GM12878 (cell line): ENCODE data around the gene IL17RB. TPM values are rescaled to one million over a fixed set of nuclear protein-coding genes. Genes with fewer than 3 reads are reported as not detected.

Source experiments
- ATAC-seq: fragments of 200-7000 bp; cut with Tn5 transposase; 3 replicates; pipeline ENCODE4 v1.9.1; 2020; ENCODE audit warnings: mild to moderate bottlenecking, moderate library complexity
- BruUV-seq: library from RNA; stranded (reverse); fragments of 400-500 nt; replicated peaks from 2 replicates; lab custom pipeline; 2021; lab: Mats Ljungman, UMichigan
- CTCF ChIA-PET: fragments of 300-600 bp; sonication (Branson Sonifier 250); formaldehyde crosslinking; extraction: SDS; loops from one replicate; lab custom pipeline; 2021; ENCODE audit warnings: inconsistent platforms; lab: Yijun Ruan, JAX
- POLR2A ChIA-PET: fragments of 350-600 bp; formaldehyde crosslinking; extraction: SDS; loops from one replicate; lab custom pipeline; 2021; ENCODE audit warnings: inconsistent platforms; lab: Charles Lee
- RAD21 ChIA-PET: fragments of 300-600 bp; sonication (Branson Sonifier 250); formaldehyde crosslinking; loops from one replicate; lab custom pipeline; 2023; ENCODE audit warnings: antibody characterized with exemption; ENCODE audit not compliant: unreplicated experiment; lab: Charles Lee
- SMC1A ChIA-PET: fragments of 300-600 bp; sonication (Branson Sonifier 250); formaldehyde crosslinking; loops from one replicate; lab custom pipeline; 2023; ENCODE audit not compliant: unreplicated experiment, uncharacterized antibody; lab: Charles Lee
- DNase-seq: peaks from one replicate; pipeline ENCODE4 v3.0.0-alpha.2; 2011; ENCODE audit warnings: low read depth, low spot score
- FAIRE-seq: peaks from 3 replicates; lab custom pipeline; 2011; peaks lifted over from hg19 to GRCh38; lab: Jason Lieb, UNC
- H2AFZ ChIP-seq: 2 replicates; pipeline ENCODE4 v1.6.0; 2011; ENCODE audit warnings: low read depth, low read length, control low read depth; ENCODE audit not compliant: control insufficient read depth
- H3K27ac ChIP-seq: 2 replicates; pipeline ENCODE4 v1.5.1; 2011; ENCODE audit warnings: control low read depth; ENCODE audit not compliant: control insufficient read depth, insufficient read depth
- H3K27me3 ChIP-seq, 2 experiments: replicated peaks in 1 of 2; 2 replicates each; pipeline versions ENCODE4 v1.6.0 to v1.6.1; 2011; ENCODE audit warnings: low read length in 1 of 2; ENCODE audit not compliant: control insufficient read depth in 2 of 2, insufficient read depth in 2 of 2
- H3K36me3 ChIP-seq, 2 experiments: 2 replicates each; pipeline ENCODE4 v1.5.1; 2011; ENCODE audit warnings: low read length in 1 of 2; ENCODE audit not compliant: control insufficient read depth in 2 of 2, insufficient read depth in 2 of 2
- H3K4me1 ChIP-seq: 2 replicates; pipeline ENCODE4 v1.6.1; 2011; ENCODE audit warnings: mild to moderate bottlenecking, low read length, moderate library complexity, mixed read lengths; ENCODE audit not compliant: control insufficient read depth, insufficient read depth
- H3K4me2 ChIP-seq: 2 replicates; pipeline ENCODE4 v1.6.0; 2011; ENCODE audit warnings: control low read depth; ENCODE audit not compliant: control insufficient read depth, insufficient read depth
- H3K4me3 ChIP-seq: fragments of 200-600 bp; sonication (generic); 2 replicates; pipeline ENCODE4 v1.5.1; 2016
- H3K79me2 ChIP-seq: 2 replicates; pipeline ENCODE4 v1.6.0; 2011; ENCODE audit warnings: low read length; ENCODE audit not compliant: control insufficient read depth, insufficient read depth
- H3K9ac ChIP-seq: 2 replicates; pipeline ENCODE4 v1.8.0; 2011; ENCODE audit warnings: low read length, control low read depth, mixed read lengths; ENCODE audit not compliant: control insufficient read depth, insufficient read depth
- H3K9me3 ChIP-seq: replicated peaks from 3 replicates; pipeline ENCODE4 v1.5.1; 2011; ENCODE audit warnings: mild to moderate bottlenecking, low read length; ENCODE audit not compliant: control insufficient read depth, insufficient read depth
- H4K20me1 ChIP-seq: 2 replicates; pipeline ENCODE4 v1.6.0; 2011; ENCODE audit not compliant: control insufficient read depth, insufficient read depth
- E2F8 ChIP-seq: fragments of 450-650 bp; IDR thresholded peaks from 2 replicates; pipeline ENCODE4 v1.6.1; 2018; ENCODE audit warnings: mild to moderate bottlenecking, low read depth, moderate library complexity; ENCODE audit not compliant: partially characterized antibody
- PRDM15 ChIP-seq: fragments of 450-650 bp; formaldehyde crosslinking; IDR thresholded peaks from 2 replicates; pipeline ENCODE4 v1.4.0; 2020; ENCODE audit warnings: mild to moderate bottlenecking, moderate library complexity
- RELA ChIP-seq: fragments of 450-650 bp; IDR thresholded peaks from 2 replicates; pipeline ENCODE4 v1.8.0; 2014; ENCODE audit warnings: borderline replicate concordance; ENCODE audit not compliant: partially characterized antibody
- WGBS: methylation state at CpG from one replicate; pipeline ENCODE4 v1.1.6; 2016; ENCODE audit warnings: low lambda C conversion rate; ENCODE audit not compliant: insufficient replicate concordance, insufficient coverage; ENCODE audit errors: missing lambda C conversion rate; 5-methylcytosine and 5-hydroxymethylcytosine counted together
- in situ Hi-C: fragments of 300-500 bp; cut with MboI; formaldehyde crosslinking; loops from 9 replicates; pipeline ENCODE4 v1.14.3; 2018; ENCODE audit warnings: mixed read lengths
- intact Hi-C: fragments of 100-400 bp; cut with micrococcal nuclease; formaldehyde crosslinking; loops from one replicate; pipeline ENCODE4 v1.14.2; 2022; ENCODE audit not compliant: unreplicated experiment
- polyA plus RNA-seq, 11 experiments: library from polyadenylated mRNA; depleted of rRNA in 4 of 11; unstranded in 6 of 11; stranded (reverse) in 5 of 11; fragments of >200 nt; fragmentation: Nextera tagmentation in 4 of 11; fragmentation: Illumina TruSeq in 1 of 11; extraction: Ambion mirVana in 4 of 11; extraction: Trizol in 1 of 11; gene quantifications; 1 replicate in 1 of 11; 2 replicates in 10 of 11; pipeline versions ENCODE4 v1.2.1 to v1.2.3, GENCODE V29; 2011 to 2016; ENCODE audit warnings: inconsistent platforms in 2 of 11, missing spikeins in 2 of 11, low read depth in 1 of 11
- total RNA-seq, 4 experiments: library from RNA; depleted of rRNA in 3 of 4; stranded (reverse); fragments of >200 nt in 3 of 4; fragmentation: Illumina TruSeq in 1 of 4; extraction: Trizol in 1 of 4; gene quantifications; 2 replicates each; pipeline versions ENCODE4 v1.2.1 to v1.2.3, GENCODE V29; 2013 to 2021

Gene IL17RB
- total and polyA plus RNA-seq, 10 of the 15 experiments (the other 5 are each of a cell fraction or from before 2014, with no cell fraction given), result 1.9 to 17.2 (median 2.9) TPM

DNA sequence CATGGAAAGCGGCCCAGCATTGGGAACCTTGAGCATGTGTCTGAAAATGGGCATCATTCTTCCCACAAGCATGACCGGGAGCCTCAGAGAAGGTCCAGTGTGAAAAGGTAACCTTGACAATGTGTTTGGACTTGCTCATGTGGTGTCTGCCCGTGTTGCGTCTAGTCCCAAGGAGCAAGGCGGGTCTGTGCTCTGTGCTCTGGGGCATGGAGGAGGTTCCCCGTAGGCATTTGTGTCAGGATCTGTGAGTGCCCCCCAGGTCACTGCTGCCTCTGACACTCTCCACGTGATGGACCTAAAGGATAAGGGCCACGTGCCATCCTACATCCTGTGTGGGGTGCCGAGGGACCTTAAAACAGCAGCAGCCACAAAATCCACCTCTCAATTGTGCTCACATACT is 45.0 kb upstream of the IL17RB start:
- in situ Hi-C loops (no loop called here), intact Hi-C loops (no loop called here)
- Histone ChIP-seq H3K4me1 (peaks cover 7% of the 10 kb centered on the region), H4K20me1 (no peaks in the 10 kb centered on the region), H3K4me3 (no peak overlapping the region), H3K9me3 (no peaks in the 10 kb centered on the region), H3K4me2 (no peak overlapping the region), H3K79me2 (no peaks in the 10 kb centered on the region), H3K27me3 (no peaks in the 10 kb centered on the region), H3K36me3 (no peaks in the 10 kb centered on the region), H3K27ac (no peak overlapping the region), H3K9ac (no peak overlapping the region), H2AFZ (no peak overlapping the region)
- ATAC-seq (no peak), DNase-seq (no peak), FAIRE-seq (no peak)
- ChIA-PET SMC1A (interaction anchor here (0.6 kb wide), 1 partner anchor 11 kb away, joined by 3 read pairs; no protein-coding TSS in a partner anchor), RAD21 (no interaction called here), POLR2A (interaction anchor here (0.8 kb wide), 1 partner anchor 15 kb away, joined by 3 read pairs; no protein-coding TSS in a partner anchor), CTCF (interaction anchor here (1.2 kb wide), 1 partner anchor 8 kb away, joined by 4 read pairs; no protein-coding TSS in a partner anchor)
- no peak for TF ChIP-seq RELA
- no peak for TF ChIP-seq E2F8
- no peak for TF ChIP-seq PRDM15
- 47% methylated on average over 9 of the region's 9 CpGs for WGBS
- BruUV-seq, result no TSS peak
